NCI-H526 treated with DMSO at 0.1 percent for 48 hours (cell line): ENCODE results near the gene COP1.

Experiments
- DNase-seq: peaks from one replicate; lab custom pipeline; 2025; lab: John Stamatoyannopoulos, UW

COP1 gene

GRCh38 chr1:175895966-175896365 lies 311.1 kb downstream of the COP1 start:
- DNase-seq: no peak
